ENCODE results near the gene CFAP107.

GRCh38 chr1:12756273-12756672, 10.3 kb downstream of the CFAP107 start:
- TF ChIP-seq CTCF (IDR thresholded peaks at IDR 0.05) (no peak), EZH2 (IDR thresholded peaks at IDR 0.05; ENCODE audit: borderline replicate concordance, insufficient read depth, low read depth, low read length, poor library complexity, severe bottlenecking) (no peak)

Data from B cell (primary cell).